Measurements from ENCODE around the gene ZNF778. TPM values are rescaled to one million over a fixed set of nuclear protein-coding genes. Genes with fewer than 3 reads are reported as not detected.
"Not testable (repeated sequence)": the region's sequence is repeated elsewhere in the genome, so short reads cannot be mapped to it uniquely, and the experiment has no call there.

Gene ZNF778
- total and polyA plus RNA-seq, 2 donors from 2014 or later, result 2.2 to 12.7 TPM

DNA sequence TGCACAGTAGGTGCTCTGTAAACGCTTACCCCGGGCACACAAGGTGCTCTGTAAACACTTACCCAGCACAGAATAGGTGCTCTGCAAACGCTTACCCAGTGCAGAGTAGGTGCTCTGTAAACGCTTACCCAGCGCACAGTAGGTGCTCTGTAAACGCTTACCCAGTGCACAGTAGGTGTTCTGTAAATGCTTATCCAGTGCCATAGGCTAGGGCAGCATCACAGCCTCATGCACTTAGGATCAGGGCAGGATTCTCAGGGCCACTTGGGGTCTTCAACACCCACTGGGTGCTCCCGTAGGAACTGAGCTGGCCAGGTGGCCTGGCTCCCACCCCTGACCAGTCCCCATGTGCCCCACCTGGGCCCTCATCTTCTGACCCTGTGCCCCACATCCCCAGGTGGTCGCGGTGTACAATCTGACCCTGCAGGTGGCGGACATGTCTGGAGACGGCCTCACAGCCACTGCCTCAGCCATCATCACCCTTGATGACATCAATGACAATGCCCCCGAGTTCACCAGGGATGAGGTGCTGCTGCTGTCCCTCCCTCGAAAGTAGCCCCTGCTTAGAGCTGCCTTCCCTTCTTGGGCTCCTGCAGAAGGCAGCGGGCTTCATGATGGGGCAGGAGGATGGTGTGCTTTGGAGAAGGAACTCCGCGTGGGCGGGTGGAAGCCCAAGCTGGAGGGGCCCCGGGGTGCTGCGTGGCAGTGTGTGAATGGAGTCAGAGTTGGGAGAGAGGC, 30.3 kb upstream of the ZNF778 start:
- no peaks in the 10 kb centered on the region for H3K9me3 ChIP-seq (ENCODE audit: control insufficient read depth in 2 of 3, insufficient read depth in 1 of 3, low read length in 3 of 3)
- TF ChIP-seq, protein P1, sequence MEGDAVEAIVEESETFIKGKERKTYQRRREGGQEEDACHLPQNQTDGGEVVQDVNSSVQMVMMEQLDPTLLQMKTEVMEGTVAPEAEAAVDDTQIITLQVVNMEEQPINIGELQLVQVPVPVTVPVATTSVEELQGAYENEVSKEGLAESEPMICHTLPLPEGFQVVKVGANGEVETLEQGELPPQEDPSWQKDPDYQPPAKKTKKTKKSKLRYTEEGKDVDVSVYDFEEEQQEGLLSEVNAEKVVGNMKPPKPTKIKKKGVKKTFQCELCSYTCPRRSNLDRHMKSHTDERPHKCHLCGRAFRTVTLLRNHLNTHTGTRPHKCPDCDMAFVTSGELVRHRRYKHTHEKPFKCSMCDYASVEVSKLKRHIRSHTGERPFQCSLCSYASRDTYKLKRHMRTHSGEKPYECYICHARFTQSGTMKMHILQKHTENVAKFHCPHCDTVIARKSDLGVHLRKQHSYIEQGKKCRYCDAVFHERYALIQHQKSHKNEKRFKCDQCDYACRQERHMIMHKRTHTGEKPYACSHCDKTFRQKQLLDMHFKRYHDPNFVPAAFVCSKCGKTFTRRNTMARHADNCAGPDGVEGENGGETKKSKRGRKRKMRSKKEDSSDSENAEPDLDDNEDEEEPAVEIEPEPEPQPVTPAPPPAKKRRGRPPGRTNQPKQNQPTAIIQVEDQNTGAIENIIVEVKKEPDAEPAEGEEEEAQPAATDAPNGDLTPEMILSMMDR (IDR thresholded peaks at IDR 0.05; ENCODE audit: borderline replicate concordance, extremely low read depth, insufficient read depth), result no peak
- H3K4me1 ChIP-seq (ENCODE audit: control insufficient read depth in 2 of 3, insufficient read depth in 2 of 3, low read depth in 1 of 3, low read length in 3 of 3), result peaks cover 0 to 8% (median 0%) of the 10 kb centered on the region in 3 donors
- no peak overlapping the region for H3K9ac ChIP-seq (ENCODE audit: low read length in 3 of 3)
- H3K27me3 ChIP-seq (ENCODE audit: control insufficient read depth, insufficient read depth, low read length), result no peaks in the 10 kb centered on the region
- peak in 2 of 5 donors; percentile 55 to 72 for DNase-seq
- intact Hi-C loops (cut with DNase I), result no loop called here
- H3K27ac ChIP-seq (ENCODE audit: low read depth in 2 of 2, low read length in 2 of 2), result no peak overlapping the region
- H3K4me3 ChIP-seq (ENCODE audit: low read length in 3 of 3), result no peak overlapping the region
- FAIRE-seq, result no peak
- no peaks in the 10 kb centered on the region for H3K36me3 ChIP-seq (ENCODE audit: control insufficient read depth in 2 of 3, insufficient read depth in 3 of 3, low read length in 3 of 3)

DNA sequence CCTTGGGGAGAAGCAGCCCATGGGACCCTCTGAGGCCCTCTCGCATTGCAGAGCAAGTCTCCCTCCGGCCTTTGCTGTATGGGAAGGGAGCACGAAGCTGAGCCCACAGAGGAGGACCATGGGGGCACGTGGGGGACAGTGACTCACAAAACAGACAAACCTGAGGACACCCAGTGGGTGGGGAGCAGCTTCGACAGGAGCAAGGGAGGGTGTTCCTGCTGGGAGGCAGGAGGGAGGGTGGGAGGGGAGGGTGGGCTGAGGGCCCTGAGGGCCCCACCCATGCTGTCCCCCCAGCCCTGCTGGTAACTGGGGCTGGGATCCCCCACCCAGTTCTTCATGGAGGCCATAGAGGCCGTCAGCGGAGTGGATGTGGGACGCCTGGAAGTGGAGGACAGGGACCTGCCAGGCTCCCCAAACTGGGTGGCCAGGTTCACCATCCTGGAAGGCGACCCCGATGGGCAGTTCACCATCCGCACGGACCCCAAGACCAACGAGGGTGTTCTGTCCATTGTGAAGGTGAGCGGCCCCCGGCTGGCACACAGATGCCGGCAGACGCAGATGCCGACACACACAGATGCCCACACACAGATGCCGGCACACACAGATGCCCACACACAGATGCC, 29.6 kb upstream of the ZNF778 start:
- FAIRE-seq (no peak), DNase-seq (peak in 2 of 5 donors; percentile 60 to 67)
- H3K4me1 ChIP-seq (ENCODE audit: control insufficient read depth in 2 of 3, insufficient read depth in 2 of 3, low read depth in 1 of 3, low read length in 3 of 3), result peaks cover 0 to 8% (median 0%) of the 10 kb centered on the region in 3 donors
- no peak overlapping the region for H3K4me3 ChIP-seq (ENCODE audit: low read length in 3 of 3)
- no peak overlapping the region for H3K9ac ChIP-seq (ENCODE audit: low read length in 3 of 3)
- H3K27me3 ChIP-seq (ENCODE audit: control insufficient read depth, insufficient read depth, low read length), result no peaks in the 10 kb centered on the region
- TF ChIP-seq, protein P1 (IDR thresholded peaks at IDR 0.05; ENCODE audit: borderline replicate concordance, extremely low read depth, insufficient read depth), result no peak
- no peak overlapping the region for H3K27ac ChIP-seq (ENCODE audit: low read depth in 2 of 2, low read length in 2 of 2)
- no peaks in the 10 kb centered on the region for H3K9me3 ChIP-seq (ENCODE audit: control insufficient read depth in 2 of 3, insufficient read depth in 1 of 3, low read length in 3 of 3)
- intact Hi-C loops (cut with DNase I), result no loop called here
- H3K36me3 ChIP-seq (ENCODE audit: control insufficient read depth in 2 of 3, insufficient read depth in 3 of 3, low read length in 3 of 3), result no peaks in the 10 kb centered on the region

DNA sequence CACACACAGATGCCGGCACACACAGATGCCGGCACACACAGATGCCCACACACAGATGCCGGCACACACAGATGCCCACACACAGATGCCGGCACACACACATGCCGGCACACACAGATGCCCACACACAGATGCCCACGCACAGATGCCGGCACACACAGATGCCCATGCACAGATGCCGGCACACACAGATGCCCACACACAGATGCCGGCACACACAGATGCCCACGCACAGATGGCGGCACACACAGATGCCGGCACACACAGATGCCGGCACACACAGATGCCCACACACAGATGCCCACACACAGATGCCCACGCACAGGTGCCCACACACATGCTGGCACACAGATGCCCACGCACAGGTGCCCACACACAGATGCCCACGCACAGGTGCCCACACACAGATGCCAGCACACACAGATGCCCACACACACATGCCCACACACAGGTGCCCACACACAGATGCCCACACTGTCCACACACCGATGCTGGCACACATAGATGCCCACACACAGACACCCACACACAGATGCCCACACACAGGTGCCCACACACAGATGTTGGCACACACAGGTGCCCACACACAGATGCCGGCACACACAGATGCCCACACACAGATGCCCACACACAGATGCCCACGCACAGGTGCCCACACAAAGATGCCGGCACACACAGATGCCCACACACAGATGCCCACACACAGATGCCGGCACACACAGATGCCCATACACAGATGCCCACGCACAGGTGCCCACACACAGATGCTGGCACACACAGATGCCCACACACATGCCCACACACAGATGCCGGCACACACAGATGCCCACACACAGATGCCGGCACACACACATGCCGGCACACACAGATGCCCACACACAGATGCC, 28.8 kb upstream of the ZNF778 start:
- intact Hi-C loops (cut with DNase I); H3K9ac ChIP-seq (ENCODE audit: low read length in 3 of 3); H3K9me3 ChIP-seq (ENCODE audit: control insufficient read depth in 2 of 3, insufficient read depth in 1 of 3, low read length in 3 of 3); H3K27me3 ChIP-seq (ENCODE audit: control insufficient read depth, insufficient read depth, low read length); H3K4me1 ChIP-seq (ENCODE audit: control insufficient read depth in 2 of 3, insufficient read depth in 2 of 3, low read depth in 1 of 3, low read length in 3 of 3); H3K36me3 ChIP-seq (ENCODE audit: control insufficient read depth in 2 of 3, insufficient read depth in 3 of 3, low read length in 3 of 3); H3K27ac ChIP-seq (ENCODE audit: low read depth in 2 of 2, low read length in 2 of 2); FAIRE-seq; H3K4me3 ChIP-seq (ENCODE audit: low read length in 3 of 3): not testable (repeated sequence)
- DNase-seq, result peak in 1 of 5 donors; percentile 33
